Dedifferentiated amniotic fluid mesenchymal stem cell (primary cell): ENCODE data around the gene SEC61G.

ENCODE experiments used
- DNase-seq: peaks from one replicate; pipeline ENCODE4 v3.0.0-alpha.2; 2016; ENCODE audit errors: extremely low spot score

SEC61G gene

DNA sequence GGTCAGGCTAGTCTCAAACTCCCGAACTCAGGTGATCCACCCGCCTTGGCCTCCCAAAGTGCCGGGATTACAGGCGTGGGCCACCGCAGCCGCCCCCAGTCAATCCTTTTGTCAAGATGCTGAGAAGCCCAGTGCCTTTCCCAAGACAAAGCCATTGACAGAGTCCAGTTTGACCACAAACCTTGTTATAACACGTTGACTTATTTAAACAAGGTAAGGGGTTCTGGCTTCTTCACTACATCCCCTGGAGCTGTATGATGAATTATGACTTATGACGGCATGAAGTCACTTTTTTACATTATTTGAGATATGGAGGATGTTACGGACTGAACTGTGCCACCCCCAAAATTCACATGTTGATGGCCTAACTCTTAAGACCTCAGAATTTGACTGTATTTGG, 5.8 kb upstream of the SEC61G start:
- no peak for DNase-seq

DNA sequence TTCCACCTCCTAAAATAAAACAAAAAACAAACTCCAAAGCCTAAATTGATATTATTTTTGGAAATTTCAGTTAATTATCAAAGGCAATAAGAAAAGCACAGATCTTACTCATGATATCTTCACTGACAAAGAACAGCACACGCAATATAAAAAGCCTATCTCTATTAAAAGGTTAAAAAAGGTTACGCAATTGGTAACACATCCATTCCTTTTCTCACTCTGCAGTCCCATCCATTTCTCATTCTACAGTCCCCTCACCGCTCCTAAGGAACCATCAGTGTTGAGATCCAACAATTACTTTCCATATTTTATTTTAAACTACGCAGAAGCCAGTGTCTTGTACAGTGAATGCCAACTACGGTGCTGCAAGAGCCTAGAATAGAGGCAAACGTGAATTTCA, 1.3 kb downstream of the SEC61G start:
- DNase-seq, result no peak

DNA sequence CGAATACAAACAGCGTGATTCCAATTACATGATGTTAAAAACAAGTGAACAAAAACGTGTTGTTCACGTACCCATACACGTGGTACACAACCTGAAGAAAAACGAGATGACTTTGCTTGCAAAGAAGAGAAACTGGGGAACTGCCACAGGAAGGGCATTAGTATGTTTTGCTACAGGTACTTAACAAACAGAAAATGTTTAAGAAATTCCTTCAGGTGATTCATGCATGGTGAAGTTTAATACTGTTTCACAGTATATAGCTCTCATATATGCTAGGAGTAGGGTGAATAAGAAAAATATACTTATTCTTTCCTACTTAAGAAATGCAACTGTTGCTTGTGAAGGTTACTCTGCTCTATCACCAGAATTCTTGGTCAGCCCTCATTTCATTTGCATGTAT, 9.8 kb downstream of the SEC61G start:
- DNase-seq, result no peak

DNA sequence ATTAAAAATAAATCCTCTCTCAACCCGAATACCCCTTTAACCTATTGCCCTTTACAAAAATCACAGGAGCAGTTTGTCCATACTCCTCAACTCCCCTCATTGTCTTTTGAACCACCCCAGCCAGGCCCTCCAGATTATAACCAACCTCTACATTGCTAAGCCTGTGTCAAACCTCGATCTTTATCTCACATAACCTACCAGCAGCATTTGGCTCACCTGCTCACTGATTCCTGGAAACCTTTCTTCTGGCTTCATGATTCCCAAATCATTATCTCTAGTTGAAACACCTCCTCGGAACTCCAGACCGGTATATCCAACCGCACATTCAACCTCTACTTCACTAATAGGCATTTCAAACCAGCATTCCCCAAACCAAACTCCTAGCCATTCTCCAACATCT, 11.8 kb downstream of the SEC61G start:
- DNase-seq, result no peak

DNA sequence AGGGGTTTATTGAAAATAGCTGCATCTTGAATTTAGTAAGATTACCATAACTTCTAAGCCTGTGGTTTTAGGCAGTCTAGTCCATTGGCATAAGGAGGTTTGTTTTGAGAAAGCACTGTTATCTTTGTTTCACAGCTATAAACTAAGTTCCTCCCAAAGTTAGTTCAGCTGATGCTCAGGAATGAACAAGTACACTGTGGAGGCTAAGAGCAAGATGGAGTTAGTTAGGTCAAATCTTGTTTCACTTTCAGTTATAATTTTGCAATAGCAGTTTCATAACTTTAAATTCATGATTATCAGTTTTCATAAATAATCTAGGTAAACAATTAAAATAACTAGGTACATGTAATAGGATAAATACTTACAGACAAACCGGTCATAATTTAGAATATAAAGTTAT, 15.4 kb downstream of the SEC61G start:
- no peak for DNase-seq

DNA sequence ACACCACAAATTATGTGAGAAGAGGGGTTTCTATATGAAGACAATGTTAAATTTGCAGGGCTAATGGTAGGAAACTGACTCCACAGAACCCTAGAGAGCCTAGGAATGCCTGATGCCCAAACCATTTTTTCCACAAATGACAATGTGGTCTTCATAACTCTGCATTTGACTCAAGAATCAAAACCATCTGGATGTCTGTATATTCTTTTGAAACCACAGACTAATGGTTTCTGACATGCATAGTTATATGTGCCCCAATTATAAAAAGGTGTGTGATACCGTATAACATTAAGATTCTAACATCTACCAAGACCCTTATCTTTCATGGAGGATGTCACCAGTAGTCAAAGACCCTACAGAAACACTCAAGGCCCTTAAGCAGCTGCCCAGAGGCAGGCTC, 20.3 kb downstream of the SEC61G start:
- no peak for DNase-seq

DNA sequence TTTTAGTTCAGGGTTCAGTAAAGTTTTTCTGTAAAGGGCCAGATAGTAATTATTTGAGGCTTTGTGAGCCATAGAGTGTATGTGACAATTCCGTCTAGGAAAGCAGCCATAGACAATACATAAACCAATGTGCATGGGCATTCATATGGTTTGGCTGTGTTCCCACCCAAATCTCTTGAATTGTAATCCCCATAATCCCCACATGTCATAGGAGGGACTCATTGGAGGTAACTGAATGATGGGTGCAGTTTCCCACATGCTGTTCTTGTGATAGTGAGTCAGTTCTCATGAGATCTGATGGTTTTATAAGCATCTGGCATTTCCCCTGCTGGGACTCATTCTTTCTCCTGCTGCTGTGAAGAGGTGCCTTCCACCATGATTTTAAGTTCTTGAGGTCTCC, 29.9 kb downstream of the SEC61G start:
- DNase-seq, result no peak

DNA sequence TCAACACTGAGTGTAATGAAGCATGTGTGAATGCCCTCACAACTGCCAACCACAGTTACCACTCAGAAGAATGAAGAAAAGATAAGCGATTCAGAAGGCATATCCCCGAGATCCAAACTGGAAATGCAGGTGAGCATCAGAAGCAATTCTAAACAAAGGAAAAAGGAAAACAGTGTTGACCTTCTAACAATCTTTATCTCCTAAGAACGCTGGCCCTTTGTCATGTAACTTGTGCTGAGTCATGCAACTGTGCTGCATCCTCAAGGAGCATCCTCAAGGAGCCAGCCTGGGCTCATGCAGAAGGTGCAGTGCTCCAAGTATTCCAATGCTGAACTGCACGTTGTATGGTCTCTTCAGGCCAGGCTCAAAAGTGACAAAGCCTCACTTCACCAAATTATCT, 30.6 kb downstream of the SEC61G start:
- no peak for DNase-seq

DNA sequence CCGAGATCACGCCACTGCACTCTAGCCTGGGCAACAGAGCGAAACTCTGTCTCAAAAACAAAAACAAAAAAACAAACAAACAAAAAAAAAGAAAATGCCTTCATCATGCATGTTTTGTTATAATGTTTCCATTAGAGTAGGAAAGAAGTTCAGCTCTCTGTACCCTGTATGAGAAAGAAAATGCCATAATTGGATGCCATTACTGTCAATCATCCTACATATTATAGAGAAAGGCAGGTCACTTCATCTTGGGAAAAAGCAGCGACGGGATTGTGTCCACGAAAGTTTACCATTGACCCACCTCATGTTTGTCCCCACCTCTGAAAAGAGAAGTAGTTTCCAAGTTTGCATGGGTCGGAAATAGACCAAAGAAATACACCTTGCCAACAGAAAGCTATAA, 33.8 kb downstream of the SEC61G start:
- DNase-seq, result no peak

DNA sequence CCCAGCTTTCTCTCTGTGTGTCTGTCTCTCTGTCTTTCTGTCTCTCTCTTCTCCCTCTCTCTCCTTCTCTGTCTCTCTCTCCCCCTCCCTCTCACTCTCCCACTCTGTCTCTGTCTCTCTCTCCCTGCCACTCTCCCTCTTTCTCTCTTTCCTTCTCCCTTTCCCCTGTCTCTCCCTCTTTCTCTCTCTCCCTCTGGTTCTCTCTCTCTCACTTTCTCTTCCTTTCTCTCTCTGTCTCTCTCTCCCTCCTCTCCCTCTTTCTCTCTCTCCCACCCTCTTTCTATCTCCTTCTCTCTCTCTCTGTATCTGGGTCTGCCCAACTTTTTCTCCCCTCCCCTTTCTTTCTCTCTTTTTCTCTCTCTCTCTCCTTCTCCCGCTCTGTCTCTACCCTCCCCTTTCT, 36.5 kb downstream of the SEC61G start:
- DNase-seq, result no peak

DNA sequence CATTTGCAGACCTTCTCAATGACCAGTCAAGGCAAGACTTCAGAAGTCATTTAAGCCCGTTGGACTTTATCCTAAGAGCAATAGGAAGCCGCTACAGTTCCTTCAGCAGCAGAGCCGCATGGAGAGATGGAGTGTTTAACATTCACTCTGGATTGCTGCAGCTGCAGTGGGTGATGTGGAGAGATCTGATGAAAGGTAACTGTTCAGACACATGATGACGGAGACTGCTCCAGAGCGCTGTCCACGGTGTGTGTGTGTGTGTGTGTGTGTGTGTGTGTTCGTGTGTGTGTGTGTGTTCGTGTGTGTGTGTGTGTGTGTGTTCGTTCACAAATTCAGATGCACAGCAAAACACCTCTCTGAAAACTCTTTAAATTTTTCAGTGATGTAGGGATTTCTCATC, 37.0 kb downstream of the SEC61G start:
- no peak for DNase-seq

DNA sequence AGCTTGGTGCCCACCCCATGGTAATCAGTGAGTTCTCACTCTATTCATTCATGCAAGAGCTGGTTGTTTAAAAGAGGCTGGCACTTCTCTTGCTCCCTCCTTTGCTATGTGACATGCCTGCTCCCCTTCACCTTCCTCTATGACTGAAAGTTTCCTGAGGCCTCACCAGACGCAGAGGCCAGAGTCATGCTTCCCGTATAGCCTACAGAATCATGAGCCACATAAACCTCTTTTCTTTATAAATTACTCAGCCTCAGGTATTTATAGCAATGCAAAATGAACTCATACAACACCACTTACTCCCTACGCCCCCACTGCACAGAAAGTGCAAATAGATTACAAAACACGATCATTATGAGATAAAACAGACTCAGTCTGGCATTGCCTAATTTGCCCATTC, 39.0 kb downstream of the SEC61G start:
- DNase-seq, result no peak

DNA sequence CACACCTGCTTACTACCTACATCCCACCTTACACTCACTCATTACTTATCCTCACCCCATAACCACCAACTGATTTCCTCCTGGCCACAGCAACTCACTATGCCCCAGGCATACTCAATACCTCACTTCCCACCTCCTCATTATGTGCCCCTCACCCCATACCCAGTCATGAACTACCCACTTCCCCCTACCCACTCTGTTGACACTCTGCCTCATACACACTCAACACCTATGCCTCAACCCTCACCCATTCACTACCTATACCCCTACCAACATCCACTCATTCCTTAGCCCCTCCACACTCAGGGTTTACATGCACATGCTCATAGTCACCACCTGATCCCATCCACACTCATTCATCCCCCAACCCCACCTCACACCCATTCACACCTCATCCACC, 39.6 kb downstream of the SEC61G start:
- DNase-seq, result no peak

DNA sequence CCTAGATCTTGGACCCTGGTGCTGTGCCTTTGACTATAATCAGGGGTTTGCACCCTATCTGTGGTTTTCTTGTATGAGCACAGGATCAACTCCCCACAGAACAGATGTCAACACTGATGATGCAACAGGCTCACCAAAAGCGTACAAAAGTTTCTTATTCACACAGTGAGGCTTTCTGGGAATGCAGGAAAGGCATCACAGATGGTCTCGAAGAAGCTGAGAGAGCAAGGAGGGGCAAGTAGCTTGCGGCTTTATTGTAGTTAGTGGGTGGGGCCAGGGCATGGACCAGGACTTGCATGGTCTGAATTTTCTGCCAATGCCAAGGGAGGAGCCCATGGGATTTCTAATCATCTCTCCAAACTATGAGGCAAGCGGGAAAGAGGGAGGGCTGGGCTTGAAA, 46.2 kb downstream of the SEC61G start:
- DNase-seq, result no peak

DNA sequence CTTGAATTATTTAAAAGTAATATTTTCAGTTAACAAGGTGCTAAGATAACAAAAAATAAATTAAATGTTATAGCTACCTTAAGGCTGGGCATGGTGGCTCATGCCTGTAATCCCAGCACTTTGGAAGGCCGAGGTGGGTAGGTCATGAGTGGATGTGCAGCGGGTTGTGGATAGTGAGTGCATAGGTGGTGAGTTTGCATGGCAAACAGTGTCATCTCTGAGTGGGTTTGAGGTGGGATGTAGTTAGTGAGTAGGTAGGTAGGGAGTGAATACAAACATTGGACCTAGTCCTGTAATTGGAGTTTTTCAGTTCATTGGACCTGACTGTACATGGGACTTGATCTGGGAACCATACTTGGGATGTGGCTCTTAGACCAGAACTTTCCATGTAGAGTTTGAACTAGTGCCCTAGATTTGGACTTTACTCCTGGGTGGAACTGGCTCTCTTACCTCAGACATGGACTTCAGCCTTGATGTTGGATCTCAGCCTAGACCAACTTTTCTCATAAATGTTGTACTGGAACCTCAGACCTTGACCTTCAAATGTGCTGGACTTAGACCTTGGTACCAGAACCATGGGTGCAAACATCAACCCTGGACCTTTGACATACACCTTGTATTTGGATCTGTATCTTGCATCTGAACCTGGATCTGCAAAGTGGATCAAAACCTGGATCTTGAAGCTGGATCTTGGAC, 47.0 kb downstream of the SEC61G start:
- no peak for DNase-seq

DNA sequence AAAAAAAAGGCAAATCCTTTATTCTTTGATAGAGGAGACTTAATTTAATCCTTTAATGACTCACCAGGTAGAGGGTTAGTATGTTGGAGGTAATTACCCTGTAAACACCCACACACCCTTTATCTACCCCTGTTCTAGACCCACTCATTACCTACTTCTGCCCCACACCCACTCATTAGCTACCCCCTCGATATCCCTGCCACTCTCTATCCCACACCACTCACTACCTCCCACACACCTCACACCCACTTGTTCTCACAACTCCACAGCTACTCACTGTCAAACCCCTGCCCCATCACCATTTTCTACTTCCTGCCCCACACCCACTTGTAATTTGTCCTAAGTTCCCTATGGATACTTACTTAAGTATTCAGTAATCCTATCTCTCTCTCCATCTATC, 49.7 kb downstream of the SEC61G start:
- no peak for DNase-seq

DNA sequence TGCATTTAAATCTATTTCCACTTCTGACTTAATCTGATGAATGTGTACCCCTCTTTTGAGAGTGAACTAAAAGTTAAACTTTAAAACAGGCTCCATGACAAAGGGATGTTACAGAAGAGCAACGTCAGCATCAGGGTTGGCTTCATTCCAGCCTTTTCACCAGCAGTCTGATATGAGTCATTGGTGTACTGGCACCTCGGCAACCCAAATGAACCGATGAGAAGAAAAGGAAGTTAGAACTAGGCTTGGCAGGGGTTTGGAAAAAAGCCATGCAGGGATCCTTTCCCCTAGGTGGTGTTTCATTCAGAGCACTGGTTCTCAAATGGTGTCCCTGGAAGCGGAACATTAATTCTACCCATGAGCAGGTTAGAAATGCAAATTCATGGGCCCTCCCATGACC, 53.6 kb downstream of the SEC61G start:
- DNase-seq, result no peak

DNA sequence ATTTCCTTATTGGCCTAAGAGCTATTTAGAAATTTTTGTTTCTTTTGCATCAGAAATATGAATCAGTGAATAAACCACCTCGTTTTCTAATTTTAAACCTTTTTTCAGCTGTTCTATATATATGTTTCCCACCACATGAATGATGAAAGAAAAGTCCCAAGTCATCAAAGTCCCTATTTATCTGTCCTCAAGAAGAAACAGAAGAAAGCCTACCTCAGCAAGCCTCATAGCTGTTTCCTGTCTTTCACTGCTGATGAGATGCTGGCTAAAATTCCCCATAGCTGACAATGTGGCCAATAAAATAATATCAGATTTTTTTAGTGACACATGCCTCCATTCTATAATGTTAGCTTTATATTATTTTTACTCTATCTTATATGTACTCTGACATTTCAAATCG, 54.2 kb downstream of the SEC61G start:
- DNase-seq, result no peak
